Measurements from ENCODE around the gene APP.
A peak's percentile ranks its signal among the peaks of the same experiment; 100 is the strongest.
"Not testable (repeated sequence)": the region's sequence is repeated elsewhere in the genome, so short reads cannot be mapped to it uniquely, and the experiment has no call there.

APP gene

DNA sequence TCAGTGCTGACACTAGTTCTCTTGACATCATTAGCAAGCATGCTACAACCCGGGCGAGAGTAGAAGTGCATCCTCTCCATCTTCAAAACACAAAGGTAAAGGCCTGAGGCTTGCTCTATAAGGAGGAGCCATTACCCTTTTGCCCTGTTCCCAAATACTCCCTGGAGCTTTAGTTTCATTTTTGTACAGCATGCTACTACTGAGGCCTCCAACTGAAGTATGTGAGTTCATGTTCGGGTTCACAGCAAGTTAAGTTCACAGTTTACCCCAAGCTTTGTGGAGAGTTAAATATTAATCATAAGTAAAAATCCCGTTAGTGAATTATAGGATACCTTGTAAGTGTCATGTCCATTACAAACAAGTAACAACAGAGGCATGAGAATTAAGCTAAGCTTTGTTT is 156.6 kb downstream of the APP start:
- no peak for DNase-seq

DNA sequence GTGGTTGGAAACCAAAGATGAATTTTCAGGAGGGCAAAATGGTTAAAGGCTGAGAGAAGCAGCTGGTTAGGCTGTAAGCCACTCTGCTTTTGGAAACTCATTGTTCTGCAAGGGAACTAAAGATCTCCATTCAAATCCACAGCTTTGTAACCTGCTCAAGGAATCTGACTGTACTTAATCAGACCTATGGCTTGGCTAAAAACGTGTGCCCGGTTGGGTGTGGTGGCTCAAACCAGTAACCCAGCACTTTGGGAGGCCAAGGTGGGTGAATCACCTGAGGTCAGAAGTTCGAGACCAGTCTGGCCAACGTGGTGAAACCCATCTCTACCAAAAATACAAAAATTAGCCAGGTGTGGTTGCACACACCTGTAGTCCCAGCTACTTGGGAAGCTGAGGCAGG is 158.1 kb downstream of the APP start:
- not testable (repeated sequence) for DNase-seq

DNA sequence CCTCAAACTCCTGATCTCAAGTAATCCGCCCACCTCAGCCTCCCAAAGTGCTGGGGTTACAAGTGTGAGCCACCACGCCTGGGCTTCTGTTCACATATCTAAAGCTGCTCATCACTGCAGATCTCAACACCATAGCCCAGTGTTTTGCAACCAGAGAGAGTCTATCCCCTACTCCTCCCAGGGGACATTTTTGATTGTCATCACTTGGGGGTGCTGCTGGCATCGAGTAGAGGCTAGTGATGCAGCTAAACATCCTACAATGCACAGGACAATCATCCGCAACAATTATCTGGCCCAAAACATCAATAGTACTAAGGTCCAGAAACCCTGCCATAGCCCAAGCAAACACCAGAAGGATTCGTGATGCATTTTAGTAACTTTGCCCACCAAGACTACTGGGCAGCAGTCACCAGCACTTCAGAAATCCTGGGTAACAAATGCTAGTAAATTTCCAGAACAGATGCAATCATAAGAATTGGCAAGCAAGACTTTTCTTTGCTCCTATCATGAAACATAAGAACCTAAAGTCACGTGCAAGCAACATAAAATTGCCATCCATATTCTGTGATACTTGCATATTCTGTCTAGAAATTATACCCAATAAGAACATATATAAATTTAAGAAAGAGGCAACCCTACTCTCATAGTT is 159.2 kb downstream of the APP start:
- DNase-seq: no peak

DNA sequence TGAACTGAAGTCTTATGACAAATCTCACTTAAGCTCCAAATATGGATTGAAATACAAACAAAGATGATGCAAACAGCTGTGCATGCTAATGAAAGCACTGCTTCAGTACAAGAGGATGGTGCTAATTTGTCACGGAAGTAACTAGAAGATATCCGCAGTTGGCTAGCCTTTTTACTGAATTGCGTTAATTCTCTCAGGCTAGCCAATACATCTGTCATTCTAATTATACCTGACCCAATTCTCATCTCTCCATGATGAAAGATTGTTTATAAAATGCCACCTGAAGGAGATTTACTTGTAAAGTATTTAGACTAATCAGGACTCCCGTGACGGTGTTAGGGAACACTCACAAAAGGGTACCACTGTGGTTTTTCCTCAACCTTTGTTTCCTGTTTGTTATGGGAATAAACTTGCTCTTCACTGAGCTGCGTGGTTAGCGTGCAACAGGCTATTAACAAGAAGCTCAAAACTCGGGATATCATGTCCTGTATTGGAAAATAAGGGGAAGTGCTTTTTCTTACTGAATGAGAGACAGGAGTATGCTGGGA is 162.5 kb downstream of the APP start:
- no peak for DNase-seq

DNA sequence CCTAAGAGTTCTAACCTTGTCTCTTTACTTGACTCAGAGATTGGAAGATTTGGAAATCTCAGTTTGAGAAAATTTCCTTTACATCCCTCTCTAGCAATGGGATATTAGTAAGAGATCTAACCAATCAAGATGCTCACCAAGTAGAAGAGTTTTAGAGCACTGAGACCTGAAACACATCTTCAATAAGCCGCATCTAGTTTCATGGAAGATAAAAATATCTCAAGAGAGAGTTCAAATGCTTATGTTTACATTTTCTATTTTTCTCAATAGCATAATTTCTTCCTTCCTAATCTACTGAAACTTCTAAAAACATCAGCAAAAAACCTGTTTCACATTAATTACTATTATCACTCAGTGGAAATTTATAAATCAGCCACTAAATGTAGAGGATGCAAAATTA is 165.1 kb downstream of the APP start:
- no peak for DNase-seq

DNA sequence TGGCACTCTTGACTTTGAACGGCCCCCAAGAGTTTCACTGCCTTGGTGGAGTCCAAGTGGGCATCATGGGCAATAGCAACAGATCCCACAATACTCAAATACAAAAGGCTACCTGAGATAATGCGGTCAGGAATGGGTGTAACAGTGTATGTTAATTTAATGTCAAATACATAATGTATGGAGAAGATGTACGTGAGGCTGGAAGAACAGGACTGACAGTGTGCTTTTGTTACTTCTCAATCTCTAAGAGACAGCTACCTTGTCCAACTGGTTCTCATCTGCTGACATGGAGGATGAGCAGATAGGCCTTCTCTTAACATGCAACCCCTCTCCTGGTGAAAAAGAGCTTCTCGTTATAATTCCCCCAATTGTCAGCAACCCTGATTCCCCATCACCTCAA is 167.2 kb downstream of the APP start:
- no peak for DNase-seq

DNA sequence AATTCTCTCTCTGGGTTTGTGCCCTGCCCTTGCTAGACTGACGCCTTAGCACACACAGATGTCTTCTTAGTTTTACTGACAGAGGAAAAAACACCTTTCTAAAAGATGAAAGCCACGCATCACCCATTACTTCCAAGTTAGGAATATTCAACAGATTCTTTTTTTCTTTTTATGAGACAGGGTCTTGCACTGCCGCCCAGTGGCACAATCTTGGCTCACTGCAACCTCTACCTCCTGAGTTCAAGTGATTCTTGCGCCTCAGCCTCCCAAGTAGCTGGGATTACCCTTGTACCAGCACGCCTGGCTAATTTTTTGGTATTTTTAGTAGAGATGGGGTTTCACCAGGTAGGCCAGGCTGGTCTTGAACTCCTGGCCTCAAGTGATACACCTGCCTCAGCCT is 169.2 kb downstream of the APP start:
- DNase-seq: no peak

DNA sequence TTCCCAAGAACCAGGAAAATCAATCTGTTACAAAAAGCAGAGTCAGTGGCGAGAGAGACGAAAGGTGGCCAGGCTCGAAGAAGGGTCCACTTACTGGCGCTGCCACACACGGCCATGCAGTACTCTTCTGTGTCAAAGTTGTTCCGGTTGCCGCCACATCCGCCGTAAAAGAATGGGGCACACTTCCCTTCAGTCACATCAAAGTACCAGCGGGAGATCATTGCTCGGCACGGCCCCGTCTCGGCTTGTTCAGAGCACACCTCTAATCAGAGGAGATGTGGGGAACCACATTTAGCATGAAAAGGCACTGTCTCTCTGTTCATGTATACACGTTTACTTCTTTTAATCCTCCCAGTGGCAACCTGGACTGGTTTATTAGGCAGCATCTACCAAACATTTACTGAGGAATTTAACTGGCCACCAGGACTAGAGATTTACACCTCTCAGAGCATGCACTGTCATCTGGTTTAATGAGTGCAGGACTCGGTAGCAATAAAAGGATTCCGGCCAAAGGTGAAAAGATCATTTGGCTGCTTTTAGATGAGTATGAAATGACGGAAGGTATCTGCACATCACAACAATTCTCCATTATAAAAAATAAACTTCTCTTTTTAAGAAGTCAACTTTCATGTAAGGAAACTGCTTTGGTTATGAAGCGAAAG is 170.5 kb downstream of the APP start:
- peak in 1 of 2 experiments; percentile 33 for DNase-seq

DNA sequence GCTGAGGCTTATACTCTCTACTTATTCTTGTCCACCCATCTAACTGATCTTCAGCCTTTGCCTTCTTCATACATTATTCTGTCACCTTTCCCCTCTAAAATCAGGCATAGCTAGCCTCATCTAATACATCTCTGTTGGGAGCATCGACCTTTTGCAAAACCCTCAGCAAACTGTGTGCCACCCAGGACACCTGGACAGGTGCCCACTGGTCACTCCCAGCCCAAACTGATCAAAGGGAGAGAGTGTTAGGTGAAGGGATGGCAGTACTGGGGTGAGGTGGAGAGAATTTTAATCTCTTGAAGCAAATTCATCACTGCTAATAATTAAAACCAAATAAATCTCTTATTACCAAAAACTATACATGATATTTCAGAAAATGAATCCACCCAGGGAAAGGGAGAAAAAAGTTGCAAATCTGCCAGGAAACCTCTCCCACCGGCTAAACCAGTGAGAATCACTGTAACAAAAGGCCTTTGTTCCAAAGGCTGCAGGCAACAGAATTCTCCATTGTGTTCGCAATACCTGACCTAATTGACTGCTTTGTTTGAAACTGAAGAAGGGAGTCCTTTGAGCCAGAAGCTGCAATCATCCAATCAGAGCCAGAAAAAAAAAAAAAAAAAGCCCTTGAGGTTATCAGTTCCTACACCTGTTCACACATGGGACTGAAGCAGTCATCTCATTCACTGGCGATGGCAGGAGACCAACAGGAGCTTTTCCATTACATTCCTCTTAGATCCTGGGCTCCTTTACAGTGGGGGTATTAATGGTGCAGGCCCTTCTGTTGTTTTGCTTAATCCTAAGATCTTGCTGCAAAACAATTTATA is 172.6 kb downstream of the APP start:
- DNase-seq: peak; percentile 80 to 88

DNA sequence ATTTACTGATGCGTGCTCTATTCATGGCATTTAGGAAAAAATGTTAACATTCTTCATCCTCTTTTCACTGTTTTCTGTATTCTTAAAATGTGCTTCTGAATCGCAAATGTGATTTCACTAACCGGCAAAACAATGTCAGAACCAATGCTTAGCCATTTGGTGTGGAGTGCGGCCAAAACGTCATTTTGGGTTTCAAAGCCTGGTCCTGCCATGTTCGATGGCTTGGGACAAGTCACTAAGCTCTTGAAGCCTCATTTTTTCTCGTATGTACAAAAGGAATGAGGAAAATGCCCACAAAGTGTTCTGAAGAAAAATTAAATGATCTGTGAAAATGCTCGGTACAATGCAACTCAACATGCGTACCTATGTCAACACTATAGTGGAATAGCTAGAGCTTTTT is 175.3 kb downstream of the APP start:
- DNase-seq: no peak

DNA sequence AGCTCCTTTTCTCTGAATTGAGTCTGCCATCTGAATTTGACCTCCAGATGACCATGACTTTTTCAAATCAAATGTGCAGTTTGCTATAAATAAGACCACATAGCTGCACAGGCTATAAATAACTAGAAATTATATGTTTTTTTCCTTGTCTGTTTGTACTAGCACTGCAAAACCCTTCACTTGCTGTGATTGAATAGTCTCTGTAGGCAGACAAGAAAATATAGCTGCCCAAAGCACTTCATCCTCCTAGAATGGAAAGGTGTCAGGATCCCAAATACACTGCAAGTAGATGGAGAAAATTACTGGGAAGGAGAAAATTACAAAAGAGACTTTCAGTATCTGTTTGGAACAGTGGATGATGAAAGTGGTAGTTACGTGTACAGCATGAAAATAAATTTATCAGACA is 175.8 kb downstream of the APP start:
- no peak for DNase-seq

DNA sequence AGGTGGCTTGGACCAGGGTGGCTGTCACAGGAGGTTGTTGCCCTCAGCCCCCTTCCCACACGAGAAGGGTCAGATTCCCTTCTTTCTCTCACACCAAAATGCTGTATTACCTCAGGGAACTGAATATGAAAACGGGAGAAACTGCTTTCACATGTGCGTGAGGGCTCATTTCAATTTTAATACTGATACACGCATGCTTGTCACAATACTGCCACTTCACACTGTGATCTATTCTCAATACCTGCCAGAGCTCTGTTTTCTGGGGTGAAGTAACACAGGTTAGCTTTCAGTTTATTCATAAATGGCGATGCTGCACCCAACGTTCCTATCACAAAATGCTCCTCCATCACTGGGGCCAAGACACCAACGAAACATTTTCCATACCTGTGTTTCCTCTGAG is 181.8 kb downstream of the APP start:
- DNase-seq: no peak

DNA sequence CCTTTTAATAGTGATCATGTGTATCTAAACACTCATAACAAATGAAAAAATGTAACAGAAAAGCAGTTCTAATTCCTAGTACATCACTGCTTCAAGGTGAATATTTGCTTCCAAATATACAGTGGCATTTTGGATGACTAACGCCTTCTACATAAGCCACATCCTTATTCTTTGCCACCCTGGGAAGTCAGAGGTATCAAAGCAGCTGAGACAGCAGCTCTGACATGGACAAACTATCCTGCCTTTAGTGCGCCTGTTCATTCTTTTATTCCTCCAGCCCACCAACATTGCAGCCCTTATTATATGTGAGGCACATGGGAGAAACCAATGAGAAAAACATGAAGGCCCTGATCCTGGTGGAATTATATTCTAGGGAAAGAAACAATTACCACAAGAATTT is 183.0 kb downstream of the APP start:
- DNase-seq: no peak

DNA sequence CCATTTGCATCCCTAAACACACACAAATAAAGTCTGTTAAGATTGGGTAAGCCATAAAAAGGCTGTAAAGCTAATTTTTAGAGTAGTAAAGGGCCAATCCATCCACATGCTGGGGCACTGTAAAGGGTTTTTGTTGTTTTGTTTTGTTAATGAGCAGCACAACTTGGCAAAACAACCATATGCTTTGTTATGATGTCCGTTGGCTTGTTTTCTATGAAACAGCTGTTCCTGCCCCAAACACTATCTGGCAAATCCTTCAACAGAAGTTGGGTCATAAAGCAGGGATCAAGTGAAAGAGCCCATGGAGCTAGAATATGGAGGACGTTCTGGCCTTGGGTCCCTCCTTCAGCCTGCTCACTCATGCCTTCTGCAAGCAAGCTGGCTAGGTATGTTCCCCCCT is 183.6 kb downstream of the APP start:
- DNase-seq: no peak

DNA sequence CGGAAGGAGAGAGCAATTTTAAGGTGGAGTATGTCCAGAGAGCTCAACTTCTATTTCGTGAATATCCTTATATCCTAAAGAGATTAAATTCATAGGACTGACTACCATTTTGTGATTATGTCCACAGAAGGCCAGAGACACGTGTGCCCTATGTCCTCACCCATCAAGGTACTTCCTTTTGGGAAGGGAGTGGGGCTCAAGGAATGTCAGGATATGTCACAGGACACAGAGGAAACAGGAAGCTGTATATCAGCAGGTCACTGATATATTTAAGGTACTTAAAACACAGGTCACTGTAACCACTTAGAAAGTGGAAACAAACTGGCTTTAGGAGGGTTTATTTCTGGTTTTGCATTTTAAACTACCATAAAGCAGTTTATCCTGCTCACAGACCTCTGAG is 184.6 kb downstream of the APP start:
- DNase-seq: no peak

DNA sequence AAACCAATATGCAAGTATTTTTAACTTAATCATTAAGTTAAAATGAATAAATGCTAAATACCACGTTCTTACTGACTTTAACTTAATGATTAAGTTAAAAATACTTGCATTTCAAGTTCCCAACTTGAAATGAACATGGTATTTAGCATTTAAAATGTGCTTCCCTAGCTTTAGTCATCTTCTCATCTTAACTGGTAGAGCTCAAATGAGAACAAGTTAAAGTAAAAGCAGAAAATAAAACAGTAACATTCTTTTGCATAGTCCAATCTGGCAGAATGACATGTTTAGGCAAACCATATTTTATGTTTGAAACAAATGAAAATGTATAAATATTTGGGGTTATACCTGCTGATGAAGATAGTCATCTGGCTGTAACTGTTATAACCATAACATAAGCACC is 186.0 kb downstream of the APP start:
- no peak for DNase-seq

DNA sequence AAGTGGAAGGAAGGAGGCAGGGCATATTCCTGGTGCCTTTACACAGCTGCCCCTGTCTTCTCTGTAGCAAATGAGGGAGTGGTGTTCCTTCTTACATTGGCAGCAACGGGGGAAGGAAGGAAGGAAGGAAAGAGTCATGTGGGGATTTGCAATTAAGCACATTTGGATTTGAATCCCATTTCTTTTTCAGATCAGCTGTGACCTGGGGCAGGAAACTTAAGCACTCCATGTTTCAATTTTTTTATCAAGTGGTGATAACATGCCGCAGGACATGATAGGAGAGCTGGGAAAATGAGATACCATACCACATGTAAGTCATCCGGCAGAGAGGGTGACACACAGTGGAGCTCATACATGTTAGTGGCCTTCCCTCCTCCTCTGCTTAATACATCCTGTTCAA is 186.8 kb downstream of the APP start:
- no peak for DNase-seq

DNA sequence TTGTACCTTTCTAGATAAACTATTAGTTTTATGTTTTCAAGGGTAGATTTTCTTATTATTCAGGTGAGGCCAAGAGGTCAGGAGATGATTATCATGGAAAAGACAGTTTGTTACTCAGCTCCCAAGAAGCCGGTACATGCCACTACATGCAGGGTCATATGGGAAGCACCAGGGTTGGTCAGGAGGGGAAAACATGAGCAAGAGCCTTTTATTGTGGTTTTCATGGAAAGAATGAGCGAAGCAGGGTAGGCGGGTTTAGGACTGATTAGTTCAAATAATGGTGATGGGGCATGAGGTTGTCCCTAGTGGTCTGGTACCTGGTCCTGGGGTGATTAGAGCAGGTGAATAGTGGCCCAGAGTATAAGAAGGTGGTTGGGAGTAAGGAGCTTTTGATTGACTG is 189.9 kb downstream of the APP start:
- no peak for DNase-seq

DNA sequence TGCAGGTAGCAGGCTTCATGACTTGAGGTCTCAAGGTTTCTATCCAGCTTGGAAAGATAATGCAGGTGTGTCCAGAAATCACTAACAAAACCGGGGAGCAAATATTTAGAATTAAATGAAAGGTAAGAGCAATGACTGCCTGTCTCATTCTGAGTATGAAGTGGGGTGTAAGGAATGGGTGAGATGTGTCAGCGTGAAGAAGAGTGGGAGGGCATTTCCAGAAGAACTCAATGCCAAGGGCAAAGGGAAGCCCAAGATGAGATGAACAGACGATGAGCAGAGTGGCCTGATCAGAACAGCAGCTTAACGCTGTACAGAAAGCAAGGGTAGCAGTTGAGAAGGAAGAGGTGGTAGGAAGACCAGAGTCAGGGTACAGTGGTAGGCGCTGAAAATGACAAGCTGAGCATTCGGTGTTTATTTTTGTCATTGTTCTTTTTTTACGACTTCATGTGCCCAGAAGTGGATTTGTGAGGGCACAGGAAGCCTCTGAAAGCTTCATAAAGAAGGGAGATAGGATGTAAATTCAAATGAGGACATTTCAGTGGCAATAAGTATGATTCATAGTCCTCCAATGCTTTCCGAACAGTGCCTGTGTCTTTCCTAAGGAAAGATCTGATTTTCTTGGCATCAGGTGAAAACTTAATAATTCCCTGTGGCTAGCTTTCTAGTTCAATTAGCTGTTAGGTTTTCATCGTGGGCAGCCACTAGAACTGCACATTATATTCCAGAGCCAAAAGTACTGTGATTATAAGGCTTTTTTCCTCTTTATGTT is 190.5 kb downstream of the APP start:
- DNase-seq: no peak

DNA sequence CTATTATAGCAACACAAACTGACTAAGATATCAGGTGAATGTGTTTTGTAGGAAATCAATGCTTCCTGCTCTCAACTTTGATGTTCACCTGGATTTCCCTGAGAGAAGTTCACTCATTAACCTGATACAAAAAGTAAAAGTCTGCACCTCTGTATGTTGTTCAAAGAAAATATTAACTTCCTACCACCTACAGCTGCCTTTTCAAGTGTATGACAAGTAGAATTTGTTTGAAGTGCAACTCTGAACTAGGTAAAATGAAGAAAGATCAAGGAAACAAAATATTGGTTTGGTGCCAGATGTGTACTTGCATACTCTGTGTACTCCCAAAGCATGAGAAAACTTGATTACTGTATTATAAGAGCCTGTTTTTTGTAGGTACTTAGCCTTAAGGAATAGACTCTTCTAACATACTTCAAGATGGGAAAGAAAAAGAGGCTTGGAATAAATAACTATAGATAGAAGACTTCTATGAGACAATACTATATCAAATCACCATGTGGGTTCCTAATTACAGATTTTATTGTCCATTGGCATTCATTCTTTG is 193.4 kb downstream of the APP start:
- no peak for DNase-seq

DNA sequence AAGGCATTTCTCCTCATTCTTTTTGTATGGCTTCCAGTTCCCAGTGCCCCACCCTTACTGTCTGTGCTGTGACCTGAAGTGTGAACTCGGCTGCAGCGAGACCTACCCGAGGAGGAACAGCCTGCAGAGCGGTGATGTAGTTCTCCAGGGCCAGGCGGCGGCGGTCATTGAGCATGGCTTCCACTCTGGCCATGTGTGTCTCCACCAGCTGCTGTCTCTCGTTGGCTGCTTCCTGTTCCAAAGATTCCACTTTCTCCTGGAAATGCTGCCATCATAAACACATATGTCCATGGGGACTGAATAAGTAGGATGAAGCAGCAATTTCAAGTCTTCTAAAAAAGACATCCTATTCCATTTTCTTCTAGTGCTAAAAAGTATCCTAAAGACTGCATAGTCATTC is 195.6 kb downstream of the APP start:
- DNase-seq: no peak

DNA sequence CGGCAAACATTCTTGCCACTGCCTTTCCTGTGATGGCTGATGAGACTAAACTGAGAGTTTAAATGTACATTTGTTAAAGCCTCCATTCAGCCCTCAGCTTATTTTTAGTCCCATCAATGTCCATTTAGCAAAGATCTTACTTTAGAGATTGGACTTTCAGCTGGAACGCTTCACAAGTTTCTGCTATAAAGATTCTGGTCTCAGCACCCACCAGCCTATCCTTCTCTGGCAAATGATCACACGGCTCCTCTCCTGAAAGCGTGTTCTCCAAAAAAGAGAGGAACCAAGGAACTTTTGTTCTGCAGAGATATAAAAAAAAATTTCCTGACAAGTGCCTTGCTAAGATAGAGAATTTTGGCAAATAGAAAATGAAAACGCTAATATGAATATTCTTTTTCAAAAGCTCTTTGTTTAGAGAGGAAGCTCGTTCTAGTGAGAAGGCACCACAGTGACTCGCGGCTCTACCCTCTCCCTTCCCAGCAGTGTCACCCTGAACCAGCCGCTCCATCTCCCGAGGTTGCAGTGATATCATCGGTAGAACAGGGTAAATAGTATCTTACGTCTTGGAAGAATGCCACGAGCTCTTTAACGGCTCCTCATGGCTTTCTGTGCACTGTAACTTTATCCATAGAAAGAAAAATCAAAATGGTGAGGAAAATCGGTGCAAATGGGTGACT is 200.2 kb downstream of the APP start:
- DNase-seq: no peak

Data from NCI-H1930 (cell line).